Nephron progenitor cell (in vitro differentiated cells): Measurements from ENCODE around the gene TIMELESS.
A peak's percentile ranks its signal among the peaks of the same experiment; 100 is the strongest.
"Not testable (repeated sequence)": the region's sequence is repeated elsewhere in the genome, so short reads cannot be mapped to it uniquely, and the experiment has no call there.

Experiments used
- DNase-seq: peaks from one replicate; pipeline ENCODE4 v3.0.0; 2021
- H3K27ac Mint-ChIP-seq: 2 replicates; pipeline ENCODE4 v1.8.0; 2021; ENCODE audit warnings: mild to moderate bottlenecking, moderate library complexity, mixed read lengths
- H3K27me3 Mint-ChIP-seq: 2 replicates; pipeline ENCODE4 v1.8.0; 2021; ENCODE audit warnings: mild to moderate bottlenecking, low read depth, mixed read lengths; ENCODE audit not compliant: poor library complexity
- H3K36me3 Mint-ChIP-seq: 2 replicates; pipeline ENCODE4 v1.8.0; 2021; ENCODE audit warnings: low read depth, mixed read lengths
- H3K4me1 Mint-ChIP-seq: 2 replicates; pipeline ENCODE4 v1.8.0; 2021; ENCODE audit warnings: mixed read lengths
- H3K4me3 Mint-ChIP-seq: 2 replicates; pipeline ENCODE4 v1.8.0; 2021; ENCODE audit warnings: mild to moderate bottlenecking, moderate library complexity, mixed read lengths
- H3K9me3 Mint-ChIP-seq: 2 replicates; pipeline ENCODE4 v1.8.0; 2021; ENCODE audit warnings: mild to moderate bottlenecking, moderate library complexity, mixed read lengths
- TF ChIP-seq, protein P1 (sequence below): fragments of 200-600 bp; sonication (generic); IDR thresholded peaks from 2 replicates; pipeline ENCODE4 v1.5.0; 2021; ENCODE audit warnings: antibody characterized with exemption

TIMELESS gene, protein sequence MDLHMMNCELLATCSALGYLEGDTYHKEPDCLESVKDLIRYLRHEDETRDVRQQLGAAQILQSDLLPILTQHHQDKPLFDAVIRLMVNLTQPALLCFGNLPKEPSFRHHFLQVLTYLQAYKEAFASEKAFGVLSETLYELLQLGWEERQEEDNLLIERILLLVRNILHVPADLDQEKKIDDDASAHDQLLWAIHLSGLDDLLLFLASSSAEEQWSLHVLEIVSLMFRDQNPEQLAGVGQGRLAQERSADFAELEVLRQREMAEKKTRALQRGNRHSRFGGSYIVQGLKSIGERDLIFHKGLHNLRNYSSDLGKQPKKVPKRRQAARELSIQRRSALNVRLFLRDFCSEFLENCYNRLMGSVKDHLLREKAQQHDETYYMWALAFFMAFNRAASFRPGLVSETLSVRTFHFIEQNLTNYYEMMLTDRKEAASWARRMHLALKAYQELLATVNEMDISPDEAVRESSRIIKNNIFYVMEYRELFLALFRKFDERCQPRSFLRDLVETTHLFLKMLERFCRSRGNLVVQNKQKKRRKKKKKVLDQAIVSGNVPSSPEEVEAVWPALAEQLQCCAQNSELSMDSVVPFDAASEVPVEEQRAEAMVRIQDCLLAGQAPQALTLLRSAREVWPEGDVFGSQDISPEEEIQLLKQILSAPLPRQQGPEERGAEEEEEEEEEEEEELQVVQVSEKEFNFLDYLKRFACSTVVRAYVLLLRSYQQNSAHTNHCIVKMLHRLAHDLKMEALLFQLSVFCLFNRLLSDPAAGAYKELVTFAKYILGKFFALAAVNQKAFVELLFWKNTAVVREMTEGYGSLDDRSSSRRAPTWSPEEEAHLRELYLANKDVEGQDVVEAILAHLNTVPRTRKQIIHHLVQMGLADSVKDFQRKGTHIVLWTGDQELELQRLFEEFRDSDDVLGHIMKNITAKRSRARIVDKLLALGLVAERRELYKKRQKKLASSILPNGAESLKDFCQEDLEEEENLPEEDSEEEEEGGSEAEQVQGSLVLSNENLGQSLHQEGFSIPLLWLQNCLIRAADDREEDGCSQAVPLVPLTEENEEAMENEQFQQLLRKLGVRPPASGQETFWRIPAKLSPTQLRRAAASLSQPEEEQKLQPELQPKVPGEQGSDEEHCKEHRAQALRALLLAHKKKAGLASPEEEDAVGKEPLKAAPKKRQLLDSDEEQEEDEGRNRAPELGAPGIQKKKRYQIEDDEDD

DNA sequence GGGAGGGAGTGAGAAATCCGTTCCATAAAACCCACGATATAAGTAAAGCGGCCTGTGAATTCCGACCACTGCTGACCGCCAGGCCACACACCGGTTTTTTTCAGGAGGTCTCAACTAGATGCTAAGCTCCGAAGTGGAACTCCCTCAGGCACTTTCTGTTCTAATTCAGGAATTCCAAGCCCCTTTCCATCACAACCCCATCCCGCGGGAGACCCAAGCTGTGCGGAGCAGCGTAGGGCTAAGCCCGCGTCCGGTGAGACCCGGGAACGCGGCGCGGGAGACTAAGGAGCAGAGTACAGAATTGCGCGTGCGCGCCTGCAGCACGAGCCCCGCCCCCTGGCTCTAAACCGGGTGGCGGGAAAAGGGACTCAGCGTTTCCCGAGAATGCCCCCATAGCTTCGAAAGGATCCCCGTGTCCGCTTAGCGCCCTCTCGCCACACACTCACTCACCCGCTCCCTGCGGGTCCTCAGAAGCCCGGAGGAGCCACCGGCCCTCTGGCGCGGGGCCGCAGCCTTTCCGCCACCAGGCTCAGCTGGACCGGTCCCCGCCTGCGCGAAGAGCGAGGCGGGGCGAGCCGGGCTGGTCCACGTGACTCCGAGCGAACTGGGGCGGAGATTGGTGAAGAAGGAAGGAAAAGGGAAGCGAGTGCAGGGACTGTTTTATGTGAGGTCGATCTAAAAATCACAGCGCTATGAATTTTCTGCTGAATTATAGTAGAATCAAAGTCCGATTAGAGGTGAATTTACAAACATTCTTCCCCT is at the start of gene TIMELESS:
Gene TIMELESS, minus strand, starts transcription at position 567 of the 762 bp plus-strand sequence. CDS start 15,256 bp downstream, outside the sequence.
- TF ChIP-seq, protein P1, sequence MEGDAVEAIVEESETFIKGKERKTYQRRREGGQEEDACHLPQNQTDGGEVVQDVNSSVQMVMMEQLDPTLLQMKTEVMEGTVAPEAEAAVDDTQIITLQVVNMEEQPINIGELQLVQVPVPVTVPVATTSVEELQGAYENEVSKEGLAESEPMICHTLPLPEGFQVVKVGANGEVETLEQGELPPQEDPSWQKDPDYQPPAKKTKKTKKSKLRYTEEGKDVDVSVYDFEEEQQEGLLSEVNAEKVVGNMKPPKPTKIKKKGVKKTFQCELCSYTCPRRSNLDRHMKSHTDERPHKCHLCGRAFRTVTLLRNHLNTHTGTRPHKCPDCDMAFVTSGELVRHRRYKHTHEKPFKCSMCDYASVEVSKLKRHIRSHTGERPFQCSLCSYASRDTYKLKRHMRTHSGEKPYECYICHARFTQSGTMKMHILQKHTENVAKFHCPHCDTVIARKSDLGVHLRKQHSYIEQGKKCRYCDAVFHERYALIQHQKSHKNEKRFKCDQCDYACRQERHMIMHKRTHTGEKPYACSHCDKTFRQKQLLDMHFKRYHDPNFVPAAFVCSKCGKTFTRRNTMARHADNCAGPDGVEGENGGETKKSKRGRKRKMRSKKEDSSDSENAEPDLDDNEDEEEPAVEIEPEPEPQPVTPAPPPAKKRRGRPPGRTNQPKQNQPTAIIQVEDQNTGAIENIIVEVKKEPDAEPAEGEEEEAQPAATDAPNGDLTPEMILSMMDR: no peak
- H3K9me3 Mint-ChIP-seq: peaks cover 28% of the 10 kb centered on the region
- DNase-seq: peak; percentile 88
- H3K27ac Mint-ChIP-seq: peak within 1 kb of the TSS; percentile 96
- peak within 1 kb of the TSS; percentile 89 for H3K4me3 Mint-ChIP-seq
- peaks cover 36% of the 10 kb centered on the region for H3K36me3 Mint-ChIP-seq
- peaks cover 10% of the 10 kb centered on the region for H3K27me3 Mint-ChIP-seq
- H3K4me1 Mint-ChIP-seq: peaks cover 32% of the 10 kb centered on the region

DNA sequence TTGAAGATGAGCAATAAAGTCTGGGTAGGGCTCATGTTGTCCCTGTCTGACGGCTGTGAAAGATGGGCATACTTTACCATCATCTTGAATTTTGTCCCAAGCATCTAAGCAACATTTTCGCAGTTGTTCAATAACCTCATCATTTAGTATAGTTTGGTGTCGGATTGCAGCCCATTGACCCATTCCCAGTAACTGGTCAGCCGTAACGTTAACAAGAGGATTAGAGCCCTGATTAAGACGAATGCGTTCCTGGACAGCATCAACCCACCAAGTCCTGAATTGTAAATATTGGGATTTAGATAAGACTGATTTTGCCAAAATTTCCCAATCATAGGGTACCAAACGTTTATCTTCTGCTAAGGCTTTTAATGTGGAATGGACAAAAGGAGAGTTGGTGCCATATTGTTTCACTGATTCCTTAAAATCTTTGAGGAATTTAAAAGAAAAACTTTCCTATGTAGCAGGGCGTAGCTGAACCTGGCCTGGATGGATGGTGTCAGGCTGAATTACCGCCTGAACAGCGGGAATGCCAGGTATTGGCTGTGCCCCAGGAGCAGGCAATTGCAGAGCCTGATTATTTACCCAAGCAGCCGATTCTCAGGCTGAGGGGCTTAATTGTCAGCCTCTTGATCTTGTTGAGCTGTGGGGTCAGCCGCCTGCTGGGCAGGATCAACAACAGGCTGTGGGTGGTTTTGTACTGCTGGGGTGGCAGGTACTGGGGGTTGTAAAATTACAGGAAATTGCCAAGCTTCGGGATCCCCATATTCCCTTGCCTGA is 49.1 kb upstream of the TIMELESS start:
- peak; percentile 50 for DNase-seq
- peak overlapping the region; percentile 25 for H3K4me3 Mint-ChIP-seq
- H3K36me3 Mint-ChIP-seq: not testable (repeated sequence)

DNA sequence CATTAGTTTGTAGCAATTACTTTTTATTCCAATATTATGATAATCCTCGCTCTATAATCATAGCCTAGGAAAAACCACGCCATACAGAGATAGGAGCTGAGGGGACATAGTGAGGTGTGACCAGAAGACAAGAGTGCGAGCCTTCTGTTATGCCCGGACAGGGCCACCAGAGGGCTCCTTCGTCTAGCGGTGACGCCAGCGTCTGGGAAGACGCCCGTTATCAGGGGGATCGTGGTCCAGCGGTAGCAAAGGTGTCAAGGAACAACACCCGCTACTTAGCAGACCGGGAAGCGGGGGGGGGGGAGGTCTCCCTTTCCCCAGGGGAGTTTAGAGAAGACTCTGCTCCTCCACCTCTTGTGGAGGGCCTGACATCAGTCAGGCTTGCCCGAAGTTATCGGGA is 47.5 kb upstream of the TIMELESS start:
- not testable (repeated sequence) for H3K36me3 Mint-ChIP-seq, H3K4me3 Mint-ChIP-seq, H3K27ac Mint-ChIP-seq
- H3K4me1 Mint-ChIP-seq: peaks cover 41% of the 10 kb centered on the region
- H3K9me3 Mint-ChIP-seq: peaks cover 57% of the 10 kb centered on the region
- peaks cover 35% of the 10 kb centered on the region for H3K27me3 Mint-ChIP-seq
- DNase-seq: peak; percentile 65

More for the DNA sequence above, 49.1 kb upstream of the TIMELESS start:
- H3K9me3 Mint-ChIP-seq: peaks cover 46% of the 10 kb centered on the region
- peaks cover 41% of the 10 kb centered on the region for H3K4me1 Mint-ChIP-seq
- peak overlapping the region; percentile 27 for H3K27ac Mint-ChIP-seq
- peaks cover 30% of the 10 kb centered on the region for H3K27me3 Mint-ChIP-seq

DNA sequence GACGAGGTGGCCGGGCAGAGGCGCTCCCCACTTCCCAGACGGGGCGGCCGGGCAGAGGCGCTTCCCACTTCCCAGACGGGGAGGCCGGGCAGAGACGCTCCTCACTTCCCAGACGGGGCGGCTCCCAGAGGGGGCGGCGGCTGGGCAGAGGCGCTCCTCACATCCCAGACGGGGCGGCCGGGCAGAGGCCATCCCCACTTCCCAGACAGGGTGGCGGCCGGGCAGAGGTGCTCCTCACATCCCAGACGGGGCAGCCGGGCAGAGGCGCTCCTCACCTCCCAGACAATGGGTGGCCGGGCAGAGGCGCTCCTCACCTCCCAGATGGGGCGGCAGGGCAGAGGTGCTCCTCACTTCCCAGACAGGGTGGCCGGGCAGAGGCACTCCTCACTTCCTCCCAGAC is 45.3 kb upstream of the TIMELESS start:
- Mint-ChIP-seq H3K27me3 (peaks cover 43% of the 10 kb centered on the region), H3K9me3 (peaks cover 63% of the 10 kb centered on the region), H3K4me1 (peaks cover 29% of the 10 kb centered on the region)
- not testable (repeated sequence) for H3K27ac Mint-ChIP-seq, DNase-seq, H3K4me3 Mint-ChIP-seq, H3K36me3 Mint-ChIP-seq

DNA sequence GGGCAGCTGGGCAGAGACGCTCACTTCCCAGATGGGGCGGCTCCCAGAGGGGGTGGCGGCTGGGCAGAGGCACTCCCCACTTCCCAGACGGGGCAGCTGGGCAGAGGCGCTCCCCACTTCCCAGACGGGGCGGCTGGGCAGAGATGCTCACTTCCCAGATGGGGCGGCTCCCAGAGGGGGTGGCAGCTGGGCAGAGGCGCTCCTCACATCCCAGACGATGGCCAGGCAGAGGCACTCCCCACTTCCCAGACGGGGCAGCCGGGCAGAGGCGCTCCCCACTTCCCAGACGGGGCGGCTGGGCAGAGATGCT is 44.8 kb upstream of the TIMELESS start:
- not testable (repeated sequence) for H3K4me3 Mint-ChIP-seq, H3K27ac Mint-ChIP-seq, H3K36me3 Mint-ChIP-seq, DNase-seq
- Mint-ChIP-seq H3K27me3 (peaks cover 44% of the 10 kb centered on the region), H3K9me3 (peaks cover 66% of the 10 kb centered on the region), H3K4me1 (peaks cover 24% of the 10 kb centered on the region)

DNA sequence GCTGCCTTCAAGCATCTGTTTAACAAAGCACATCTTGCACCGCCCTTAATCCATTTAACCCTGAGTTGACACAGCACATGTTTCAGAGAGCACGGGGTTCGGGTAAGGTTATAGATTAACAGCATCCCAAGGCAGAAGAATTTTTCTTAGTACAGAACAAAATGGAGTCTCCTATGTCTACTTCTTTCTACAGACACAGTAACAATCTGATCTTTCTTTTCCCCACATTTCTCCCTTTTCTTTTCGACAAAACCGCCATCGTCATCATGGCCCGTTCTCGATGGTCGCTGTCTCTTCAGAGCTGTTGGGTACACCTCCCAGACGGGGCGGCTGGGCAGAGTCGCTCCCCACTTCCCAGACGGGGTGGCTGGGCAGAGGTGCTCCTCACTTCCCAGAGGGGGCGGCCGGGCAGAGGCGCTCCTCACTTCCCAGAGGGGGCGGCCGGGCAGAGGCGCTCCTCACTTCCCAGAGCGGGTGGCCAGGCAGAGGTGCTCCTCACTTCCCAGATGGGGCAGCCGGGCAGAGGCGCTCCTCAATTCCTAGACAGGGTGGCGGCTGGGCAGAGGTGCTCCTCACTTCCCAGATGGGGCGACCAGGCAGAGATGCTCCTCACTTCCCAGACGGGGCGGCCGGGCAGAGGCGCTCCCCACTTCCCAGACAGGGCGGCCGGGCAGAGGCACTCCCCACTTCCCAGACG is 44.3 kb upstream of the TIMELESS start:
- DNase-seq, H3K36me3 Mint-ChIP-seq, H3K4me3 Mint-ChIP-seq, H3K27ac Mint-ChIP-seq: not testable (repeated sequence)
- Mint-ChIP-seq H3K27me3 (peaks cover 49% of the 10 kb centered on the region), H3K4me1 (peaks cover 19% of the 10 kb centered on the region), H3K9me3 (peaks cover 71% of the 10 kb centered on the region)

DNA sequence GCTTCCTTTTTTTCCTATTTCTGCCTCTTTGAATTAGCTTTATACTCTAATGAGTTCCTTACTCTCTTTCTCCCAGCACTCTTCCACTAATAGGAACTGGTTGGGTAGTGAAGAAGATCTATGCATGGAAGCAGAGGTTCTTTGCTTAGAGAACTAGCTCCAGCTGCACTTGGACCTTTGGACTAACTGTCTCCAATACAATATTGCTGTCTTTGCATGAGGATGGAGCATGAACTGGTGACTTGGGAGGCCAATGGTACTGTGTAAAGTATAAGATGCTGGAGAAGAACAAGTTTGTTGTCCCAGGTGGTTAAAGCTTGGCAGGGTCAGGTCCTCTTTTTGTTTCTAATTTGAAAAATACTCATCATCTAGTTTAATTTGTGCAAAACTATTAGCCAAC is 41.1 kb upstream of the TIMELESS start:
- Mint-ChIP-seq H3K4me3 (no peak overlapping the region), H3K36me3 (peaks cover 8% of the 10 kb centered on the region), H3K27me3 (peaks cover 74% of the 10 kb centered on the region), H3K4me1 (peaks cover 14% of the 10 kb centered on the region), H3K9me3 (peaks cover 56% of the 10 kb centered on the region), H3K27ac (no peak overlapping the region)
- no peak for DNase-seq
- TF ChIP-seq, protein P1: no peak
